GM13976 (cell line): ENCODE data around the gene RALY.

ENCODE experiments used
- DNase-seq: peaks from one replicate; pipeline ENCODE4 v3.0.0; 2012; ENCODE audit warnings: low spot score
- CTCF ChIP-seq: IDR thresholded peaks from 2 replicates; pipeline ENCODE4 v1.5.1; 2012; ENCODE audit warnings: borderline replicate concordance, mild to moderate bottlenecking; ENCODE audit not compliant: insufficient read depth; ENCODE audit errors: extremely low read depth, missing control alignments, control extremely low read depth
- in situ Hi-C: fragments of 300-500 bp; cut with MboI; formaldehyde crosslinking; loops from one replicate; pipeline ENCODE4 v1.12.0; 2022; ENCODE audit warnings: low sequenced_read_pairs, mixed read lengths, inconsistent platforms; ENCODE audit not compliant: unreplicated experiment

RALY gene

DNA sequence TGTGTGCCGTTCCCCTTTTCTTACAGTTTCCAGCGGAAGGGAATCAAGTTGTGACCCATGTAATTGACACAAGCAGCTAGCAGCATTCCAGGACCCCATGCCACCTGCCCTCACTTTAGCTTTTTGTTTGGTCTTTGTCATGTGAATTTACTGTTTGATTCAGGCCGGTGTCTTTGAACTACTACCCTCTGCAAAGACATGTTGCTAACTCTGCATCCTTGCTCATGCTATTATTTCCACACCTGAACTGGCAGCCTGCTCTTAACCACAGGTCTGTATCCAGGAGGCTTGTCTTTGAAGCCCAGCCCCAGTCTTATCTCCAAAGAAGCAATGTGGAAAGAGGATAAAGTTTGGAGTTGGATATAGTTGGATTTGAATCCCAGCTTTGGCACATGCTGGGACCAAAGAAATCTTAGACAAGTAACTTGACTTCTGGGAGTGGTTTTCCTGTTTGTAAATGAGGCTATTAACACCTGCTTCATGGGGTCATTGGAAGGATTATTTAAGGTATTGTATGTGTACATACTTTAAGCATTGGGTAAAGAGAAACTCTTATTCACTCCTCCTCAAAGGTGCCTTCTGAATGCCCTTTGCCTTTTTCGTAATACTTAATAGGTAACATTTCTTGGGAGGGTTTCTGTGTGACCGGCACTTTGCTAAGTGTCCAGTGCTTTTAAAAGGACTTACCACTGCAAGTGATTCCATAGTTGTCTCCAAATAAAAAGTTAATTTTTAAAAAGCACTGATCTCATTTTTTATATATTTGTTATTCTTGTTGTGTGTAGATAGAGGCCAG is 52.4 kb downstream of the RALY start:
- in situ Hi-C loops, result no loop called here
- TF ChIP-seq CTCF, result no peak
- DNase-seq, result no peak

DNA sequence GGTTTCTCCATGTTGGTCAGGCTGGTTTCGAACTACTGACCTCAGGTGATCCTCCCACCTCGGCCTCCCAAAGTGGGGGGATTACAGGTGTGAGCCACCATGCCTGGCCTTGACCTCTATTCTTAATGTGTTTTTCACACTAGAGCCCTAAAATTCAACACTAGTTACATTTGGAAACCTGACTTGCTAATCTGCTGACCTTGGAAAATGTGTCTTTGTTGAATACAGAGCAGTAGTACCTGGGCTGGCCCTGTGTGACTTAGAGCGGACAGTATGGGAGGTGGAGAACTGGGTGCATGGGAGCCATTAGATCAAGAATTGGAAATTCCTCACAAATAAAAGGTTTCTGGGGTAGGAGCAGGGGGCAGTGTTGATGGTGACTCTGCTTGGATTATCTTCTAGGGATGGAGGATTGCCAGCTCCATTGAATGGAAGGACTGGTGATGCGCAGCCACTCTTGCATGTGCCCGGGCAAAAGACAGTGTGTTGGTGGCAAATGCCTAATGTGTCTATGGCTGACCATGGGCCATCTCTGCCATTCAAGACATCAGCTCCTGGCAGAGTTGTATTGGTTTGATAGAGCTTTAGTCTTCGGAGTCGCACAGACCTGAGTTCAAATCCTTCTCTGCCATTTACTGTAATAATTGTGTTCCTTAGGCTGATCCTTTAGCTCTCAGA is 53.4 kb downstream of the RALY start:
- in situ Hi-C loops, result no loop called here
- no peak for DNase-seq
- TF ChIP-seq CTCF, result no peak

DNA sequence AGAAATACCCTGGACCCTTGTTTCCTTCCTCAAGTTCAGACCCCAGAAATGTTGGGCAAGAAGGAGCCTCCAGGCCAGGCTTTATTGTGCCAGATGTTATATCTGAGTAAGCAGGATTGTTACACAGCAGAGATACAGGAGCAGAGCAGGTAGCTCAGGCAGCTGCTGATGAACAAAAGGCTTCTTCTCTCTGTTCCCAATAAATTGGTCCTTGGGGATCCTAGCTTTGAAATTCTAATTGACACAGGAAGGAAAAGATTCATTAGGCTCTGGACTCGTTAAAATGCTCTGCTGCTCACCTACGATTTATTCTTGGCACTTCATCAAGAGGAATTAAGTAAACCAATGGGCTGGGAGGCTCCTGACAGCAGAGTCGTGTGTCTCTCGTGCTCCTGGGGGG is 54.2 kb downstream of the RALY start:
- no peak for DNase-seq
- TF ChIP-seq CTCF, result no peak
- in situ Hi-C loops, result no loop called here

DNA sequence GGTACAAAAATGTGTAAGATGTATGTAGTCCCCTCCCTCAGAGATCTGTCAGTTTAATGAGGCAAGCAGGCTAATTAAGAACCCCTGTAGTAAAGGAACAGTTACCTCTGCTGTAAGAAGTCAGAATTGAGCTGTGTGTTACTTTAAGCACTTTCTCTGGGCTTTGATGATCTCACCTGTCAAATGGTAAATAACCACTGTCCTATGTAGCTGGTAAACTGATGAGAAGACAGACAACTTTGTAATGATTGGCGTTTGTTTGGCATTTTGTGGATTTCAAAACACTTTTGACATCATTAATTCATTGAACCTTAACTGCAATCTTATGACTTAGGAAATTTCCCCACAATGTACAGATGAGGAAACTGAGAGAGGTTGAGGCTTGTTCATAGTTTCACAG is 55.7 kb downstream of the RALY start:
- no peak for TF ChIP-seq CTCF
- in situ Hi-C loops, result no loop called here
- DNase-seq, result no peak

GRCh38 chr20:34049897-34050695 is 56.4 kb downstream of the RALY start:
- no peak for TF ChIP-seq CTCF

DNA sequence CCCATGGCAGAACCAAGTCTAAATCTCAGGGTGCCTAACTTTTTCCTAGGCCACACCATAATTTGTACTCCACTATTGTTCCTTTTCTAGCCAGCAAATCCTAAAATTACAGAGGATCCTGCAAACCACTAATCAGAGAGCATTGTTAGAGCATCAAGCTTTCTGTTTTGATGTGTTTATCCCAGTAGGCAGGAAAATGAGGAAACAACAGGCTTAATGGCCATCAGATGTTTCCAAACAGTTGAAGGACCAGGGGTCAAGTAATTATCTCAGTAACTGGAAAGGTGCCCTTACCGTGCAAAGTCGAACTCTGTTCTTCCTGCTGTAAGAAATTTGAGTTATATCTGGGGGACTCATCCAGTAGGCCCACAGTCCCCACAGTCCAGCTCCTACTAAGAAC is 58.7 kb downstream of the RALY start:
- no peak for TF ChIP-seq CTCF
- DNase-seq, result no peak
- in situ Hi-C loops, result no loop called here

More at GRCh38 chr20:34049897-34050695, 56.4 kb downstream of the RALY start:
- in situ Hi-C loops, result no loop called here
- DNase-seq, result no peak
